Lung (tissue), 12 donors: ENCODE results near the gene CDK5R1. TPM values are rescaled to one million over a fixed set of nuclear protein-coding genes. Genes with fewer than 3 reads are reported as not detected.
A peak's percentile ranks its signal among the peaks of the same experiment; 100 is the strongest.

Source experiments
- ATAC-seq: fragments of 200-7000 bp; cut with Tn5 transposase; one replicate; pipeline ENCODE4 v1.9.1; 2020; ENCODE audit warnings: moderate number of reproducible peaks; ENCODE audit not compliant: insufficient read depth, low FRiP score
- DNase-seq, 3 donors: peaks; one replicate each; pipeline ENCODE4 v3.0.0-alpha.2; 2013 to 2017
- H3K27ac ChIP-seq, 2 donors: one replicate each; pipeline ENCODE4 v1.5.1; 2013; ENCODE audit warnings: mild to moderate bottlenecking in 2 of 2, moderate library complexity in 2 of 2, control low read depth in 1 of 2, inconsistent platforms in 1 of 2, low read depth in 1 of 2, low read length in 1 of 2
- H3K27me3 ChIP-seq, 3 donors: one replicate each; pipeline ENCODE4 v1.5.1; 2013; ENCODE audit warnings: low read length in 2 of 3; ENCODE audit not compliant: control insufficient read depth in 3 of 3, insufficient read depth in 3 of 3
- H3K36me3 ChIP-seq, 4 donors: one replicate each; pipeline ENCODE4 v1.5.1; 2013; ENCODE audit warnings: low read length in 4 of 4, mild to moderate bottlenecking in 1 of 4, moderate library complexity in 1 of 4; ENCODE audit not compliant: control insufficient read depth in 4 of 4, insufficient read depth in 4 of 4
- H3K4me1 ChIP-seq, 5 donors: one replicate each; pipeline ENCODE4 v1.5.1; 2013; ENCODE audit warnings: low read length in 5 of 5, mild to moderate bottlenecking in 2 of 5, moderate library complexity in 1 of 5; ENCODE audit not compliant: control insufficient read depth in 5 of 5, insufficient read depth in 5 of 5
- H3K4me3 ChIP-seq: one replicate; pipeline ENCODE4 v1.5.1; 2013; ENCODE audit warnings: mild to moderate bottlenecking, control low read depth, moderate library complexity
- H3K9ac ChIP-seq, 2 donors: one replicate each; pipeline ENCODE4 v1.5.1; 2013; ENCODE audit warnings: low read length in 2 of 2, control low read depth in 1 of 2; ENCODE audit not compliant: insufficient read depth in 1 of 2
- H3K9me3 ChIP-seq, 4 donors: one replicate each; pipeline ENCODE4 v1.5.1; 2013; ENCODE audit warnings: low read length in 3 of 4, mild to moderate bottlenecking in 1 of 4, moderate library complexity in 1 of 4; ENCODE audit not compliant: control insufficient read depth in 4 of 4, insufficient read depth in 3 of 4
- CTCF ChIP-seq: IDR thresholded peaks from 2 replicates; pipeline ENCODE4 v1.5.1; 2012; ENCODE audit warnings: mild to moderate bottlenecking; ENCODE audit errors: control extremely low read depth, extremely low read depth
- WGBS, 2 donors: extraction: QIAGEN DNeasy Blood & Tissue Kit; methylation state at CpG; one replicate each; pipeline ENCODE4 v1.1.7; 2013; 5-methylcytosine and 5-hydroxymethylcytosine counted together
- polyA plus RNA-seq, 2 donors: library from polyadenylated mRNA; stranded (reverse); fragments of 200-250 nt; gene quantifications; one replicate each; pipeline ENCODE4 v1.2.1, GENCODE V29; 2013
- total RNA-seq, 2 donors: library from RNA; depleted of rRNA in 1 of 2; stranded (reverse); fragments of >200 nt in 1 of 2; gene quantifications; one replicate each; pipeline ENCODE4 v1.2.1, GENCODE V29; 2014 to 2021
- donor health status: control.
- donor health status: control.
- donor health status: Bipolar disorder and iron deficiency.
- donor health status: healthy.
- donor health status: DM: yes; HTN: yes; CAD: no.

CDK5R1 gene
- total and polyA plus RNA-seq, 4 donors: 0.41 to 2.2 (median 1.4) TPM

GRCh38 chr17:32516450-32516849 is 29.7 kb downstream of the CDK5R1 start:
- 36 to 78% methylated on average over 2 of the region's 2 CpGs for WGBS, 2 donors
- no peaks in the 10 kb centered on the region for H3K27me3 ChIP-seq
- no peak overlapping the region for H3K27ac ChIP-seq
- H3K9ac ChIP-seq: no peak overlapping the region
- H3K4me1 ChIP-seq: peaks cover 0 to 14% (median 5%) of the 10 kb centered on the region in 5 donors
- H3K9me3 ChIP-seq: no peaks in the 10 kb centered on the region
- H3K36me3 ChIP-seq: no peaks in the 10 kb centered on the region
- ATAC-seq (no peak), DNase-seq (peak in 2 of 3 donors; percentile 35 to 59)
- H3K4me3 ChIP-seq: no peak overlapping the region
- TF ChIP-seq CTCF: no peak

GRCh38 chr17:32516940-32517701 is 30.3 kb downstream of the CDK5R1 start:
- Histone ChIP-seq H3K36me3 (no peaks in the 10 kb centered on the region), H3K9ac (no peak overlapping the region), H3K27ac (no peak overlapping the region), H3K4me1 (peaks cover 0 to 14% (median 5%) of the 10 kb centered on the region in 5 donors), H3K27me3 (no peaks in the 10 kb centered on the region), H3K4me3 (no peak overlapping the region), H3K9me3 (no peaks in the 10 kb centered on the region)
- no peak for ATAC-seq
- WGBS, 2 donors: 79 to 80% methylated on average over 12 of the region's 12 CpGs
- no peak for TF ChIP-seq CTCF
- DNase-seq: peak in 1 of 3 donors; percentile 34

- Histone ChIP-seq H3K4me3 (no peak overlapping the region), H3K9ac (no peak overlapping the region), H3K9me3 (no peaks in the 10 kb centered on the region), H3K36me3 (no peaks in the 10 kb centered on the region), H3K27ac (no peak overlapping the region), H3K27me3 (no peaks in the 10 kb centered on the region), H3K4me1 (peaks cover 0 to 14% (median 5%) of the 10 kb centered on the region in 5 donors)
- ATAC-seq: no peak
- no peak for TF ChIP-seq CTCF
- no peak for DNase-seq
- WGBS, 2 donors: 93 to 95% methylated on average over 5 of the region's 7 CpGs
These were observed 31.2 kb downstream of the CDK5R1 start for GRCh38 chr17:32517982-32518381.
